ENCODE measurements around the gene HSPA1L. TPM values are rescaled to one million over a fixed set of nuclear protein-coding genes. Genes with fewer than 3 reads are reported as not detected.

HSPA1L gene
- polyA plus RNA-seq, 1 donor (not counting 4 experiments of a cell fraction or from before 2014, with no cell fraction given): 0.60 TPM

GRCh38 chr6:31781244-31782125 is 33.6 kb downstream of the HSPA1L start:
- no peak for TF ChIP-seq CTCF (optimal IDR thresholded peaks at IDR 0.05 in 1 of 3, IDR thresholded peaks at IDR 0.05 in 1 of 3, conservative IDR thresholded peaks at IDR 0.05 in 1 of 3; ENCODE audit: extremely low read depth in 1 of 3, insufficient read depth in 2 of 3, low read length in 3 of 3)
- TF ChIP-seq EZH2 (IDR thresholded peaks at IDR 0.05; ENCODE audit: low read length): no peak
- dilution Hi-C loops (cut with MboI; ENCODE audit: extremely low pct_ligation_motif_present, low sequenced_read_pairs): no loop called here
- Histone ChIP-seq H3K9me3 (ENCODE audit: control insufficient read depth, low read depth, low read length) (no peaks in the 10 kb centered on the region), H3K36me3 (ENCODE audit: control insufficient read depth in 2 of 2, extremely low read depth in 1 of 2, insufficient read depth in 2 of 2, low read length in 2 of 2) (peaks cover 30 to 56% of the 10 kb centered on the region in 2 experiments), H3K4me3 (ENCODE audit: control insufficient read depth in 2 of 3, extremely low read depth in 1 of 3, insufficient read depth in 2 of 3, low read depth in 1 of 3, low read length in 3 of 3) (no peak overlapping the region), H3K9me1 (ENCODE audit: control insufficient read depth, extremely low read depth, insufficient read depth, low read length) (no peaks in the 10 kb centered on the region), H3K9ac (ENCODE audit: control insufficient read depth, extremely low read depth, insufficient read depth, low read length) (no peak overlapping the region), H3K27me3 (ENCODE audit: control insufficient read depth, extremely low read depth, insufficient read depth, low read length) (no peaks in the 10 kb centered on the region), H3K4me1 (ENCODE audit: control insufficient read depth, extremely low read depth, insufficient read depth, low read length) (peaks cover 10% of the 10 kb centered on the region), H2AFZ (ENCODE audit: control insufficient read depth, low read length) (no peak overlapping the region), H3K27ac (ENCODE audit: control insufficient read depth, insufficient read depth, low read length) (no peak overlapping the region), H3K79me2 (ENCODE audit: control insufficient read depth, insufficient read depth, low read length) (no peaks in the 10 kb centered on the region), H4K20me1 (ENCODE audit: control insufficient read depth, extremely low read depth, insufficient read depth, low read length) (no peaks in the 10 kb centered on the region), H3K4me2 (ENCODE audit: control insufficient read depth, extremely low read depth, insufficient read depth, low read depth, low read length) (no peak overlapping the region)
- no peak for FAIRE-seq
- no peak for DNase-seq (ENCODE audit: low read depth, low spot score)

GRCh38 chr6:31780507-31781243 is 34.4 kb downstream of the HSPA1L start:
- H3K4me3 ChIP-seq (ENCODE audit: control insufficient read depth in 2 of 3, extremely low read depth in 1 of 3, insufficient read depth in 2 of 3, low read depth in 1 of 3, low read length in 3 of 3): no peak overlapping the region
- dilution Hi-C loops (cut with MboI; ENCODE audit: extremely low pct_ligation_motif_present, low sequenced_read_pairs): no loop called here
- H3K4me2 ChIP-seq (ENCODE audit: control insufficient read depth, extremely low read depth, insufficient read depth, low read depth, low read length): no peak overlapping the region
- no peaks in the 10 kb centered on the region for H3K79me2 ChIP-seq (ENCODE audit: control insufficient read depth, insufficient read depth, low read length)
- DNase-seq (ENCODE audit: low read depth, low spot score) (no peak), FAIRE-seq (no peak)
- peaks cover 30 to 56% of the 10 kb centered on the region in 2 experiments for H3K36me3 ChIP-seq (ENCODE audit: control insufficient read depth in 2 of 2, extremely low read depth in 1 of 2, insufficient read depth in 2 of 2, low read length in 2 of 2)
- H3K9ac ChIP-seq (ENCODE audit: control insufficient read depth, extremely low read depth, insufficient read depth, low read length): no peak overlapping the region
- H4K20me1 ChIP-seq (ENCODE audit: control insufficient read depth, extremely low read depth, insufficient read depth, low read length): no peaks in the 10 kb centered on the region
- no peaks in the 10 kb centered on the region for H3K9me1 ChIP-seq (ENCODE audit: control insufficient read depth, extremely low read depth, insufficient read depth, low read length)
- H2AFZ ChIP-seq (ENCODE audit: control insufficient read depth, low read length): no peak overlapping the region
- H3K4me1 ChIP-seq (ENCODE audit: control insufficient read depth, extremely low read depth, insufficient read depth, low read length): peaks cover 18% of the 10 kb centered on the region
- H3K27ac ChIP-seq (ENCODE audit: control insufficient read depth, insufficient read depth, low read length): no peak overlapping the region
- no peaks in the 10 kb centered on the region for H3K9me3 ChIP-seq (ENCODE audit: control insufficient read depth, low read depth, low read length)
- no peaks in the 10 kb centered on the region for H3K27me3 ChIP-seq (ENCODE audit: control insufficient read depth, extremely low read depth, insufficient read depth, low read length)
- TF ChIP-seq EZH2 (IDR thresholded peaks at IDR 0.05; ENCODE audit: low read length) (no peak), CTCF (optimal IDR thresholded peaks at IDR 0.05 in 1 of 3, IDR thresholded peaks at IDR 0.05 in 1 of 3, conservative IDR thresholded peaks at IDR 0.05 in 1 of 3; ENCODE audit: extremely low read depth in 1 of 3, insufficient read depth in 2 of 3, low read length in 3 of 3) (no peak)
